Measurements from ENCODE around the gene CNBP.

DNA sequence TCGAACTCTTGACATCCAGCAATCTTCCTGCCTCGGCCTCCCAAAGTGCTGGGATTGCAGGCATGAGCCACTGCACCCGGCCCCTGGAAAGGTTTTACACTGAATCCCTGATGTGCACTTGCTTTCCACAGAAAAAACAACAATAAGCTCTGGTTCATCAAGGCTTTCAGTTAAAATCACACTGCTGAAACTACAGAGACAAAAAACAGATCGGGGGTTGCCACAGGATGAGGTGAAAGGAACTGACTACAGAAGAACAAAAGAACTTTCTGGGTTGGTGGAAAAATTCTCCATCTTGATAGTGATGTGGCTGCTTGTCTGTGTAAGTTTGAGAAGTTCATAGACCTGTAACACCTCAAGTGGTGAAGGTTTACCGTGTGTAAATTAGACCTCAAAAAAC, 65.0 kb downstream of the CNBP start:
- TF ChIP-seq, protein P1, sequence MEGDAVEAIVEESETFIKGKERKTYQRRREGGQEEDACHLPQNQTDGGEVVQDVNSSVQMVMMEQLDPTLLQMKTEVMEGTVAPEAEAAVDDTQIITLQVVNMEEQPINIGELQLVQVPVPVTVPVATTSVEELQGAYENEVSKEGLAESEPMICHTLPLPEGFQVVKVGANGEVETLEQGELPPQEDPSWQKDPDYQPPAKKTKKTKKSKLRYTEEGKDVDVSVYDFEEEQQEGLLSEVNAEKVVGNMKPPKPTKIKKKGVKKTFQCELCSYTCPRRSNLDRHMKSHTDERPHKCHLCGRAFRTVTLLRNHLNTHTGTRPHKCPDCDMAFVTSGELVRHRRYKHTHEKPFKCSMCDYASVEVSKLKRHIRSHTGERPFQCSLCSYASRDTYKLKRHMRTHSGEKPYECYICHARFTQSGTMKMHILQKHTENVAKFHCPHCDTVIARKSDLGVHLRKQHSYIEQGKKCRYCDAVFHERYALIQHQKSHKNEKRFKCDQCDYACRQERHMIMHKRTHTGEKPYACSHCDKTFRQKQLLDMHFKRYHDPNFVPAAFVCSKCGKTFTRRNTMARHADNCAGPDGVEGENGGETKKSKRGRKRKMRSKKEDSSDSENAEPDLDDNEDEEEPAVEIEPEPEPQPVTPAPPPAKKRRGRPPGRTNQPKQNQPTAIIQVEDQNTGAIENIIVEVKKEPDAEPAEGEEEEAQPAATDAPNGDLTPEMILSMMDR (IDR thresholded peaks at IDR 0.05; ENCODE audit: insufficient read depth, low read depth, low read length), result no peak
- TF ChIP-seq EZH2 (IDR thresholded peaks at IDR 0.05; ENCODE audit: insufficient read depth, low read length), result no peak
